OCI-LY1 (cell line): Measurements from ENCODE around the gene CDR2.

Experiments used
- H2AFZ ChIP-seq: fragments of 200-600 bp; sonication (generic), shearing (Covaris generic); 2 replicates; pipeline ENCODE4 v1.6.0; 2014; ENCODE audit warnings: antibody characterized with exemption, mild to moderate bottlenecking, low read length
- H3F3A ChIP-seq: fragments of 200-600 bp; sonication (generic), shearing (Covaris generic); 2 replicates; pipeline ENCODE4 v1.6.0; 2014; ENCODE audit warnings: mild to moderate bottlenecking, antibody characterized with exemption, low read length, moderate library complexity; ENCODE audit not compliant: insufficient read depth
- H3K27ac ChIP-seq: fragments of 200-600 bp; sonication (generic); 2 replicates; pipeline ENCODE4 v1.5.1; 2014; ENCODE audit warnings: low read length, mixed run types, mild to moderate bottlenecking, low read depth; ENCODE audit not compliant: poor library complexity, severe bottlenecking
- H3K27me3 ChIP-seq: fragments of 200-600 bp; sonication (generic); 2 replicates; pipeline ENCODE4 v1.6.0; 2014; ENCODE audit warnings: antibody characterized with exemption, mild to moderate bottlenecking, low read length, moderate library complexity; ENCODE audit not compliant: insufficient read depth
- H3K36me3 ChIP-seq: fragments of 200-600 bp; sonication (generic); 2 replicates; pipeline ENCODE4 v1.6.1; 2014; ENCODE audit warnings: mild to moderate bottlenecking, antibody characterized with exemption, low read length, moderate library complexity, mixed read lengths; ENCODE audit not compliant: insufficient read depth
- H3K4me1 ChIP-seq: fragments of 200-600 bp; sonication (generic); 2 replicates; pipeline ENCODE4 v1.5.1; 2014; ENCODE audit warnings: mild to moderate bottlenecking, low read length, moderate library complexity; ENCODE audit not compliant: insufficient read depth, severe bottlenecking
- H3K4me2 ChIP-seq: fragments of 200-600 bp; sonication (generic), shearing (Covaris generic); 2 replicates; pipeline ENCODE4 v1.6.1; 2014; ENCODE audit warnings: low read length
- H3K4me3 ChIP-seq: fragments of 200-600 bp; sonication (generic); 2 replicates; pipeline ENCODE4 v1.5.1; 2014; ENCODE audit warnings: low read length, low read depth, mild to moderate bottlenecking, mixed read lengths; ENCODE audit not compliant: poor library complexity, severe bottlenecking
- H3K79me2 ChIP-seq: fragments of 200-600 bp; shearing (Covaris generic); 2 replicates; pipeline ENCODE4 v1.6.1; 2016; ENCODE audit warnings: mixed run types, low read length, mixed read lengths; ENCODE audit not compliant: insufficient read depth
- H3K9ac ChIP-seq: fragments of 200-600 bp; sonication (generic), shearing (Covaris generic); 2 replicates; pipeline ENCODE4 v1.6.1; 2014; ENCODE audit warnings: mild to moderate bottlenecking, low read length, mixed read lengths
- H3K9me2 ChIP-seq: fragments of 200-600 bp; sonication (generic), shearing (Covaris generic); 2 replicates; pipeline ENCODE4 v1.6.1; 2014; ENCODE audit warnings: low read depth, mild to moderate bottlenecking, low read length, mixed read lengths
- H3K9me3 ChIP-seq: fragments of 200-600 bp; shearing (Covaris generic); 2 replicates; pipeline ENCODE4 v1.6.1; 2014; ENCODE audit warnings: low read length, mixed read lengths
- H4K20me1 ChIP-seq: fragments of 200-600 bp; sonication (generic), shearing (Covaris generic); 2 replicates; pipeline ENCODE4 v1.6.0; 2016; ENCODE audit warnings: mild to moderate bottlenecking, low read length; ENCODE audit not compliant: insufficient read depth
- EZH2 ChIP-seq: fragments of 200-600 bp; sonication (generic), shearing (Covaris generic); IDR thresholded peaks from 2 replicates; pipeline ENCODE4 v1.8.0; 2017; ENCODE audit warnings: borderline replicate concordance, mixed run types, mild to moderate bottlenecking, antibody characterized with exemption, low read length, moderate library complexity, mixed read lengths
- TF ChIP-seq, protein P1 (sequence below): fragments of 200-600 bp; sonication (generic), shearing (Covaris generic); IDR thresholded peaks from 2 replicates; pipeline ENCODE4 v1.5.1; 2017; ENCODE audit warnings: mild to moderate bottlenecking, antibody characterized with exemption, low read length, moderate library complexity, mixed read lengths

Gene CDR2

DNA sequence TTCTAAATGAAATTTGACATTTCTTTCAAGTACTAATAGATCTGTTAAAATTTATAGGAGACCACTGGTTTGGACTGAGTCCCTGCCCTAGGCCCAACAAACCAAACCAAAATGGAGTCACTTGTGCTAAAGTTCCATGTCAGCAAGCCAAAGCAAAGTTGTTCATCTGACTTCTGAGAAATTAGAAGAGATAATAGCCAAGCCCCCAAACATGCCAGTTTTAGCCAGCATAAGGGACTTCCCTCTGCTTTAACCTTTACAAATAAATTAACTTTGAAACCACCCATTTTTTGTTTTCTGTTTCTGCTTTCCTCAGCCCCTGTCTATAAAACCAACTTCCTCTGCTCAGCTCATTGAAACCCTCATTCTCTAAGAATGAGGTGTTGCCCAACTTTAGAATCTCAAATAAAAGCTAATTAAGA, 18.9 kb downstream of the CDR2 start:
- H3K4me1 ChIP-seq: peaks cover 17% of the 10 kb centered on the region
- H2AFZ ChIP-seq: no peak overlapping the region
- no peak overlapping the region for H3K9ac ChIP-seq
- no peak for TF ChIP-seq EZH2
- TF ChIP-seq, protein P1, sequence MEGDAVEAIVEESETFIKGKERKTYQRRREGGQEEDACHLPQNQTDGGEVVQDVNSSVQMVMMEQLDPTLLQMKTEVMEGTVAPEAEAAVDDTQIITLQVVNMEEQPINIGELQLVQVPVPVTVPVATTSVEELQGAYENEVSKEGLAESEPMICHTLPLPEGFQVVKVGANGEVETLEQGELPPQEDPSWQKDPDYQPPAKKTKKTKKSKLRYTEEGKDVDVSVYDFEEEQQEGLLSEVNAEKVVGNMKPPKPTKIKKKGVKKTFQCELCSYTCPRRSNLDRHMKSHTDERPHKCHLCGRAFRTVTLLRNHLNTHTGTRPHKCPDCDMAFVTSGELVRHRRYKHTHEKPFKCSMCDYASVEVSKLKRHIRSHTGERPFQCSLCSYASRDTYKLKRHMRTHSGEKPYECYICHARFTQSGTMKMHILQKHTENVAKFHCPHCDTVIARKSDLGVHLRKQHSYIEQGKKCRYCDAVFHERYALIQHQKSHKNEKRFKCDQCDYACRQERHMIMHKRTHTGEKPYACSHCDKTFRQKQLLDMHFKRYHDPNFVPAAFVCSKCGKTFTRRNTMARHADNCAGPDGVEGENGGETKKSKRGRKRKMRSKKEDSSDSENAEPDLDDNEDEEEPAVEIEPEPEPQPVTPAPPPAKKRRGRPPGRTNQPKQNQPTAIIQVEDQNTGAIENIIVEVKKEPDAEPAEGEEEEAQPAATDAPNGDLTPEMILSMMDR: no peak
- H3K27me3 ChIP-seq: no peaks in the 10 kb centered on the region
- no peak overlapping the region for H3K4me2 ChIP-seq
- H3K4me3 ChIP-seq: no peak overlapping the region
- no peaks in the 10 kb centered on the region for H4K20me1 ChIP-seq
- no peak overlapping the region for H3K27ac ChIP-seq
- H3K79me2 ChIP-seq: peaks cover 4% of the 10 kb centered on the region
- H3K36me3 ChIP-seq: peaks cover 57% of the 10 kb centered on the region
- H3K9me2 ChIP-seq: no peaks in the 10 kb centered on the region
- H3K9me3 ChIP-seq: no peaks in the 10 kb centered on the region
- no peaks in the 10 kb centered on the region for H3F3A ChIP-seq

DNA sequence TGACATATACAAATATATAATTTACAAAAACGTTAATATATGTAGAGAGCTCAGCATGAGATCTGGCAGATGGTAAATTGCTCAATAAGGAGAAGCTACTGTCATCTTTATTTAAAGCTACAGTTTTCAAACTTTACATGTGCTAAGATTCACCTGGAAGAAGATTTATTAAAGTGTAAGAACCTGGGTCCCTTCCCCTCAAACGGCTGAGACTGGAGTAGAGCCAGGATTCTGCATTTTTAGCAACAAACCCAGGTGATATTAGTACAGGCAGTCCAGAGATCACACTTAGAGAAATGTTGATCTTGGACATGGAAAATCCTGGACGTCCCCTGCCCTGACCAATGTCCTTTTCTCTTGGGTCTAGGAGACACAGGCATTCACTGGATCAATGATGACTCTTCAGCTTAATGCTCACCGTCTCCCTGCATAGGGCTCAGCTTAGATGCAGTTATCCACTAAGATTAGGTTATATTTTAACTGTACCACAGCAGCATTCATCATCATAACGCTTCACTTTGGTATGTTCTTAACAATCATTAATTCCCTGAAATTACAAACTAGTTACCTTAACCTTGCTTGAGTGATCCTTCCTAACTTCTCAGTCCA, 20.4 kb downstream of the CDR2 start:
- peaks cover 17% of the 10 kb centered on the region for H3K4me1 ChIP-seq
- no peak overlapping the region for H3K4me3 ChIP-seq
- H2AFZ ChIP-seq: no peak overlapping the region
- H3K36me3 ChIP-seq: peaks cover 62% of the 10 kb centered on the region
- no peak overlapping the region for H3K9ac ChIP-seq
- H3F3A ChIP-seq: no peaks in the 10 kb centered on the region
- H3K4me2 ChIP-seq: no peak overlapping the region
- no peaks in the 10 kb centered on the region for H3K9me2 ChIP-seq
- no peaks in the 10 kb centered on the region for H3K9me3 ChIP-seq
- no peaks in the 10 kb centered on the region; the same call in none of the 2 replicates for H3K79me2 ChIP-seq
- no peaks in the 10 kb centered on the region for H3K27me3 ChIP-seq
- H3K27ac ChIP-seq: no peak overlapping the region
- TF ChIP-seq EZH2: no peak
- TF ChIP-seq, protein P1: no peak
- H4K20me1 ChIP-seq: no peaks in the 10 kb centered on the region

DNA sequence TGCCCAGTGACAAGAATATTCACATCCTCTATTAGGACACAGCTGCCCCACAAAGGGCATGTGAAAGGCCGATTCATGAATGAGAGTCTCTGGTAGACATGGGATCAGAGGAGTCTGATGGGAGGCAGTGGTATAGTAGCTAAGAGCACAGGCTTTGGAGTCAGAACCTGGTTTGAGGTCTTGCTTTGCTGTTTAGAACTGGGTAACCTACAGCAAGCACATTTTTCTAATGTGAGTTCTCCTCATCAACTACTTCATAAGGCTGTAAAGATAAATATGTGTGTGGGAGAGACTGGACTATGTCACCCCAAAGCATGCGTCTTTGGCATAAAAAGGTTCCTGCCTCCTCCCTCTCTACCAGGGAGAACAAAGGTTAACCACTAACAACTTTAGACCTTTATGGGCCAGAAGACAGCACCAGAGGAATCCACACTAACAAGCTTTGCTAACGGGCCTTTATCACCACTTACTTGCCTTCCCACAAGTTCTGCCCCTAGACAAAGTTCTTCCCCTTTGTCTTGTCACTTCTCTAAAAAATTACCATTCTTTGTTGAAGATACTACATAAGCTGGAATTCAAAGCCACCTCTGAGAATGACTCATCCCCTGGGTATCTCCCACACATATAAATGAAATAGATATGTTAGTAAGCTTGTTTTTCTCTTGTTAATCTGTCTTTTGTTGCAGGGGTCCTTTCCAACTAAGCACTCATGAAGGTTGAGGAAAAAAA, 21.1 kb downstream of the CDR2 start:
- no peaks in the 10 kb centered on the region for H3K27me3 ChIP-seq
- no peaks in the 10 kb centered on the region for H3F3A ChIP-seq
- no peaks in the 10 kb centered on the region for H4K20me1 ChIP-seq
- H3K27ac ChIP-seq: no peak overlapping the region
- no peak overlapping the region for H2AFZ ChIP-seq
- H3K9me3 ChIP-seq: no peaks in the 10 kb centered on the region
- TF ChIP-seq, protein P1: no peak
- TF ChIP-seq EZH2: no peak
- H3K9me2 ChIP-seq: no peaks in the 10 kb centered on the region
- no peak overlapping the region for H3K9ac ChIP-seq
- H3K36me3 ChIP-seq: peaks cover 69% of the 10 kb centered on the region
- peaks cover 12% of the 10 kb centered on the region for H3K4me1 ChIP-seq
- no peak overlapping the region for H3K4me3 ChIP-seq
- H3K4me2 ChIP-seq: no peak overlapping the region
- H3K79me2 ChIP-seq: no peaks in the 10 kb centered on the region; the same call in none of the 2 replicates
